GM18909 (cell line): ENCODE data around the gene SELPLG.
"Not testable (repeated sequence)": the region's sequence is repeated elsewhere in the genome, so short reads cannot be mapped to it uniquely, and the experiment has no call there.

ENCODE experiments used
- ATAC-seq: cut with Tn5 transposase; IDR thresholded peaks from one replicate; pipeline ENCODE4 v1.9.1; 2021; ENCODE audit warnings: mild to moderate bottlenecking; ENCODE audit not compliant: unreplicated experiment, poor library complexity

SELPLG gene

DNA sequence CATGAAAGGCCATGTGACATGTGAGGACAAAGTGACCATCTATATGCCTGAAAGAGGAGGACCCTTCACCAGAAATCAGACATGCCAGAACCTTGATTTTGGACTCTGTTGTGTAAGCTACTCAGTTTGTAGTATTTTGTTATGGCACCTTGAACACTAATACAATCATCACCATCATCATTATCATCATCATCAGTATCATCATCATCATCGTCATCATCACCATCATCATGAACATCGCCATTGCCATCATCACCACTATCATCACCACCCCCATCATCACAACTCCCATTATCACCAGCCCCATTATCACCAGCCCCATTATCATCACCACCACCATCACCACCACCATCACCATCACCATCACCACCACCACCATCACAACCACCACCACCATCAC is 55.4 kb downstream of the SELPLG start:
- ATAC-seq, result no peak

GRCh38 chr12:108577458-108577857 is 56.2 kb downstream of the SELPLG start:
- ATAC-seq, result no peak

DNA sequence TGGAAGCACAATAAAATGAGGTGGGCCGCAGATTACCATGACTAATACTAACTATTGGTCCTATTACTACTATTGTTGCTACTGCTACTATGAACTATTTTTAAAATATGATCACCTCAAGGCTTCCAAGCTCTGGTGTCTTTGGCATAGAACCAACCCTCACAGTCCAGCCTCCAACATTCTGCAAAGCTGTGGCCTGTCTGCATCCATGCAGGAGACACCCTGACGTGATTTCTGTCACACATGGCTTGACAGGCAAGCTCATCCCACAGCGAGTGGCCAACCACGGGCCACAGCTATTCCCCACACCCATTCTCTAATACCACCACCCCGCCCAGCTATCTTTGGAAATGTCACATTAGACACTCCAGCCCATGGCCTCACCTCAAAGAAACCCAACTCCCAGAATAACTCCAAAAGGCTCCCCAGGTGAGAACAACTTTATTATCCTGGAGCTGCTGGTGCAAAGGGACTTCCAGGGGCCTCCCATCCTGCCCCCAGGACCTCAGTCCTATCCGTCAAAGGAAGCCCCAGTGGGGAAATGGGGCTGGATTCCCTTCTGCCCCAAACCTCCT is 56.9 kb downstream of the SELPLG start:
- no peak for ATAC-seq

DNA sequence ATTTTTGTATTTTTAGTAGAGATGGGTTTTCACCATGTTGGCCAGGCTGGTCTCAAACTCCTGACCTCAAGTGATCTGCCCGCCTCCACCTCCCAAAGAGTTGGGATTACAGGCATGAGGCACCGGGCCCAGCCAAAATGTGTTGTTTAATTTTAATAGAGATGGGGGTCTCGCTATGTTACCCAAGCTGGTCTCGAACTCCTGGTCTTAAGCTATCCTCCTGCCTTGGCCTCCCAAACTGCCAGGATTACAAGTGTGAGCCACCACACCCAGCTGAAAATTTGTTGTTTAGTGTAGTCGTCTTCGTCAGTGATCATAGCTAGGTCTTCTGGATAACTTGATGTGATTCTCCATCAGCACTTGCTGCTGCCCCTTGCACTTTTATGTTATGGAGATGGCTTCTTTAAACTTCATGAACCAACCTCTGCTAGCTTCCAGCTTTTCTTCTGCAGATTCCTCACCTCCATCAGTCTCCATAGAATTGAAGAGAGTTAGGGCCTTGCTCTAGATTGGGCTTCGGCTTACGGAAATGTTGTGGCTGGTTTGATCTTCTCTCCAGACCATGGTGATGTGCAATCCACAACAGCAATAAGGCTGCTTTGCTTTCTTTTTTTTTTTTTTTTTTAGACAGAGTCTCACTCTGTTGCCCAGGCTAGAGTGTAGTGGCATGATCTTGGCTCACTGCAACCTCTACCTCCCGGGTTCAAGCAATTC is 58.3 kb downstream of the SELPLG start:
- no peak for ATAC-seq

GRCh38 chr12:108574276-108574675 is 59.4 kb downstream of the SELPLG start:
- ATAC-seq, result not testable (repeated sequence)

DNA sequence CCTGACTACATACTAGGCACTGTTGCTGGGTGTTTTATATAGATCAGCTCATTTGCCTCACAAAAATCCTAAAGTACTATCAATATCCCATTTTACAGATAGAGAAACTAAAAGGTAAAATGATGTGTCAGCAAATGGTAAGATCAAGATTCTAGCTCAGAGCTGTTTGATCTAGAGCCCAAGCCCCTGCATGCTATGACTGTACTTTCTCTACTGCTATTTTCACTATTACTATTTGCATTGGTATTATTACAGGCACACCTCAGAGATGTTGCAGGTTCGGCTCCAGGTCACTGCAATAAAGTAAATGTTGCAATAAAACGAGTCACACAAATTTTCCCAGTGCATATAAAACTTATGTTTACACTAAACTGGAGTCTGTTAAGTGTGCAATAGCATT is 60.4 kb downstream of the SELPLG start:
- ATAC-seq, result no peak

DNA sequence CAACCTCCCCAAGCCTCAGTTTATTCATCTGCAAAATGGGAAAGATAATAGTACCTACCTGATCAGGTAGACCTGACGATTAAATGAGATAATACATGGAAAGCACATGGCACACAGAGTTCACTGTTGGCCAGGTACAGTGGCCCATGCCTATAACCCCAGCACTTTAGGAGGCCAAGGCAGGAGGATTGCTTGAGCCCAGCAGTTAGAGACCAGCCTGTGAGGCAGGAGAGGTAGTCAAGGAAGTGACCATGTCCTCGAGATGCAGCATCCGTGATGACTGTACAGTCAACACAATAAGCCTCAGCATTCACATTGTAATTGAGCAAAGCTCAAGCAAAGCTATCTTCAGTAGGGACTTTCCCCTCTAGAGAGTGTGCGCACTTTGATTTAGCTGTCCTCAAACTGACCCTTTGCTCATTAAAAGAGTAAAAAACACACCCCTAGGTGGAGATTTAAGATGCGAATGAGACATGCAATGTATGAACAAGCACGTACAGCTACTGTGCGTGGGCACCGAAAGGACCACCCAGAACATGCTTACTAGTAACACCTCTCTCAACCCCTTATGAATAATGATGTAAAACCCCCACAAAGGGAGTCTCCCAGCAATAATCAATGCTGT is 61.4 kb downstream of the SELPLG start:
- peak; percentile 35 for ATAC-seq
